Keratinocyte (primary cell): ENCODE data around the gene HSPG2.

Experiments
- EZH2 ChIP-seq: IDR thresholded peaks from one replicate; pipeline ENCODE4 v1.6.1; 2012; ENCODE audit warnings: inconsistent platforms, mild to moderate bottlenecking, low read length, moderate library complexity
- TF ChIP-seq, protein P1 (sequence below), 3 experiments: IDR thresholded peaks in 1 of 3; conservative IDR thresholded peaks in 1 of 3; optimal IDR thresholded peaks in 1 of 3; 2 replicates in 2 of 3; 3 replicates in 1 of 3; pipeline versions ENCODE3 to v1.5.1; 2011; ENCODE audit warnings: low read length in 3 of 3, mild to moderate bottlenecking in 3 of 3, moderate library complexity in 2 of 3, control low read depth in 1 of 3, inconsistent platforms in 1 of 3; ENCODE audit not compliant: insufficient read depth in 2 of 3; ENCODE audit errors: extremely low read depth in 1 of 3

- TF ChIP-seq, protein P1, sequence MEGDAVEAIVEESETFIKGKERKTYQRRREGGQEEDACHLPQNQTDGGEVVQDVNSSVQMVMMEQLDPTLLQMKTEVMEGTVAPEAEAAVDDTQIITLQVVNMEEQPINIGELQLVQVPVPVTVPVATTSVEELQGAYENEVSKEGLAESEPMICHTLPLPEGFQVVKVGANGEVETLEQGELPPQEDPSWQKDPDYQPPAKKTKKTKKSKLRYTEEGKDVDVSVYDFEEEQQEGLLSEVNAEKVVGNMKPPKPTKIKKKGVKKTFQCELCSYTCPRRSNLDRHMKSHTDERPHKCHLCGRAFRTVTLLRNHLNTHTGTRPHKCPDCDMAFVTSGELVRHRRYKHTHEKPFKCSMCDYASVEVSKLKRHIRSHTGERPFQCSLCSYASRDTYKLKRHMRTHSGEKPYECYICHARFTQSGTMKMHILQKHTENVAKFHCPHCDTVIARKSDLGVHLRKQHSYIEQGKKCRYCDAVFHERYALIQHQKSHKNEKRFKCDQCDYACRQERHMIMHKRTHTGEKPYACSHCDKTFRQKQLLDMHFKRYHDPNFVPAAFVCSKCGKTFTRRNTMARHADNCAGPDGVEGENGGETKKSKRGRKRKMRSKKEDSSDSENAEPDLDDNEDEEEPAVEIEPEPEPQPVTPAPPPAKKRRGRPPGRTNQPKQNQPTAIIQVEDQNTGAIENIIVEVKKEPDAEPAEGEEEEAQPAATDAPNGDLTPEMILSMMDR (optimal IDR thresholded peaks at IDR 0.05 in 1 of 3, IDR thresholded peaks at IDR 0.05 in 1 of 3, conservative IDR thresholded peaks at IDR 0.05 in 1 of 3; ENCODE audit: extremely low read depth in 1 of 3, insufficient read depth in 2 of 3, low read length in 3 of 3): no peak
- no peak for TF ChIP-seq EZH2
Observed at GRCh38 chr1:21935393-21935804, 1.7 kb downstream of the HSPG2 start.
